ENCODE results near the gene PPP4R1.
A peak's percentile ranks its signal among the peaks of the same experiment; 100 is the strongest.

Gene PPP4R1

GRCh38 chr18:9614401-9615279 is at the start of gene PPP4R1:
Gene PPP4R1, minus strand, starts transcription at chr18:9614559. Its CDS starts 75 bp downstream, at chr18:9614484.
- TF ChIP-seq CTCF (conservative IDR thresholded peaks at IDR 0.05) (no peak), ZFX (IDR thresholded peaks at IDR 0.05) (peak; percentile 67)
- H3K27ac ChIP-seq, result peak within 1 kb of the TSS; percentile 84

- TF ChIP-seq CTCF (conservative IDR thresholded peaks at IDR 0.05) (no peak), ZFX (IDR thresholded peaks at IDR 0.05) (no peak)
Measured at GRCh38 chr18:9663377-9663776, 49.0 kb upstream of the PPP4R1 start.

GRCh38 chr18:9661564-9661963 is 47.2 kb upstream of the PPP4R1 start:
- no peak for TF ChIP-seq ZFX (IDR thresholded peaks at IDR 0.05)
- no peak for TF ChIP-seq CTCF (conservative IDR thresholded peaks at IDR 0.05)
- H3K27ac ChIP-seq, result no peak overlapping the region

More at GRCh38 chr18:9663377-9663776, 49.0 kb upstream of the PPP4R1 start:
- H3K27ac ChIP-seq, result no peak overlapping the region

GRCh38 chr18:9659499-9660375 is 45.4 kb upstream of the PPP4R1 start:
- no peak overlapping the region for H3K27ac ChIP-seq
- TF ChIP-seq ZFX (IDR thresholded peaks at IDR 0.05) (no peak), CTCF (conservative IDR thresholded peaks at IDR 0.05) (no peak)

- H3K27ac ChIP-seq, result no peak overlapping the region
- TF ChIP-seq CTCF (conservative IDR thresholded peaks at IDR 0.05) (no peak), ZFX (IDR thresholded peaks at IDR 0.05) (no peak)
Measured at GRCh38 chr18:9658087-9658641, 43.8 kb upstream of the PPP4R1 start.

- TF ChIP-seq ZFX (IDR thresholded peaks at IDR 0.05) (no peak), CTCF (conservative IDR thresholded peaks at IDR 0.05) (no peak)
- H3K27ac ChIP-seq, result no peak overlapping the region
Measured at GRCh38 chr18:9655232-9655767, 40.9 kb upstream of the PPP4R1 start.
